ENCODE measurements around the gene PNLIP.

The PNLIP gene

GRCh38 chr10:116593139-116593740 lies 47.5 kb downstream of the PNLIP start:
- no peak for DNase-seq (ENCODE audit: low spot score)
- H3K9me3 Mint-ChIP-seq: no peaks in the 10 kb centered on the region
- no peak overlapping the region for H3K27ac Mint-ChIP-seq
- no peaks in the 10 kb centered on the region for H3K36me3 Mint-ChIP-seq (ENCODE audit: low read depth)
- no peaks in the 10 kb centered on the region for H3K27me3 Mint-ChIP-seq (ENCODE audit: low read depth)
- H3K4me1 Mint-ChIP-seq (ENCODE audit: low read depth): no peaks in the 10 kb centered on the region
- no peak overlapping the region for H3K4me3 Mint-ChIP-seq

GRCh38 chr10:116594525-116595035 lies 48.8 kb downstream of the PNLIP start:
- H3K9me3 Mint-ChIP-seq: no peaks in the 10 kb centered on the region
- H3K27ac Mint-ChIP-seq: no peak overlapping the region
- no peaks in the 10 kb centered on the region for H3K4me1 Mint-ChIP-seq (ENCODE audit: low read depth)
- no peak for DNase-seq (ENCODE audit: low spot score)
- no peaks in the 10 kb centered on the region for H3K36me3 Mint-ChIP-seq (ENCODE audit: low read depth)
- no peaks in the 10 kb centered on the region for H3K27me3 Mint-ChIP-seq (ENCODE audit: low read depth)
- H3K4me3 Mint-ChIP-seq: no peak overlapping the region

GRCh38 chr10:116596062-116596461 lies 50.3 kb downstream of the PNLIP start:
- DNase-seq (ENCODE audit: low spot score): no peak
- Mint-ChIP-seq H3K27ac (no peak overlapping the region), H3K4me3 (no peak overlapping the region), H3K9me3 (no peaks in the 10 kb centered on the region), H3K27me3 (ENCODE audit: low read depth) (no peaks in the 10 kb centered on the region), H3K4me1 (ENCODE audit: low read depth) (no peaks in the 10 kb centered on the region), H3K36me3 (ENCODE audit: low read depth) (no peaks in the 10 kb centered on the region)

- no peaks in the 10 kb centered on the region for H3K4me1 Mint-ChIP-seq (ENCODE audit: low read depth)
- no peaks in the 10 kb centered on the region for H3K36me3 Mint-ChIP-seq (ENCODE audit: low read depth)
- H3K27ac Mint-ChIP-seq: no peak overlapping the region
- H3K4me3 Mint-ChIP-seq: no peak overlapping the region
- no peaks in the 10 kb centered on the region for H3K27me3 Mint-ChIP-seq (ENCODE audit: low read depth)
- no peaks in the 10 kb centered on the region for H3K9me3 Mint-ChIP-seq
- DNase-seq (ENCODE audit: low spot score): no peak
Observed at GRCh38 chr10:116597543-116597942, 51.8 kb downstream of the PNLIP start.

GRCh38 chr10:116598329-116598728 lies 52.6 kb downstream of the PNLIP start:
- Mint-ChIP-seq H3K4me3 (no peak overlapping the region), H3K27ac (no peak overlapping the region), H3K4me1 (ENCODE audit: low read depth) (no peaks in the 10 kb centered on the region), H3K9me3 (no peaks in the 10 kb centered on the region), H3K27me3 (ENCODE audit: low read depth) (no peaks in the 10 kb centered on the region), H3K36me3 (ENCODE audit: low read depth) (no peaks in the 10 kb centered on the region)
- no peak for DNase-seq (ENCODE audit: low spot score)

- H3K4me3 Mint-ChIP-seq: no peak overlapping the region
- no peaks in the 10 kb centered on the region for H3K27me3 Mint-ChIP-seq (ENCODE audit: low read depth)
- H3K4me1 Mint-ChIP-seq (ENCODE audit: low read depth): no peaks in the 10 kb centered on the region
- H3K9me3 Mint-ChIP-seq: no peaks in the 10 kb centered on the region
- H3K36me3 Mint-ChIP-seq (ENCODE audit: low read depth): no peaks in the 10 kb centered on the region
- no peak overlapping the region for H3K27ac Mint-ChIP-seq
- no peak for DNase-seq (ENCODE audit: low spot score)
Observed at GRCh38 chr10:116599991-116600390, 54.3 kb downstream of the PNLIP start.

- H3K36me3 Mint-ChIP-seq (ENCODE audit: low read depth): no peaks in the 10 kb centered on the region
- no peaks in the 10 kb centered on the region for H3K4me1 Mint-ChIP-seq (ENCODE audit: low read depth)
- H3K9me3 Mint-ChIP-seq: no peaks in the 10 kb centered on the region
- H3K27me3 Mint-ChIP-seq (ENCODE audit: low read depth): no peaks in the 10 kb centered on the region
- no peak overlapping the region for H3K4me3 Mint-ChIP-seq
- H3K27ac Mint-ChIP-seq: no peak overlapping the region
- no peak for DNase-seq (ENCODE audit: low spot score)
Observed at GRCh38 chr10:116602648-116603400, 57.1 kb downstream of the PNLIP start.

- no peaks in the 10 kb centered on the region for H3K36me3 Mint-ChIP-seq (ENCODE audit: low read depth)
- peaks cover 7% of the 10 kb centered on the region for H3K27me3 Mint-ChIP-seq (ENCODE audit: low read depth)
- no peak for DNase-seq (ENCODE audit: low spot score)
- no peaks in the 10 kb centered on the region for H3K9me3 Mint-ChIP-seq
- H3K4me1 Mint-ChIP-seq (ENCODE audit: low read depth): no peaks in the 10 kb centered on the region
- H3K27ac Mint-ChIP-seq: no peak overlapping the region
- H3K4me3 Mint-ChIP-seq: no peak overlapping the region
Observed at GRCh38 chr10:116606061-116606483, 60.3 kb downstream of the PNLIP start.

- Mint-ChIP-seq H3K36me3 (ENCODE audit: low read depth) (no peaks in the 10 kb centered on the region), H3K27me3 (ENCODE audit: low read depth) (peaks cover 7% of the 10 kb centered on the region), H3K4me1 (ENCODE audit: low read depth) (no peaks in the 10 kb centered on the region), H3K9me3 (no peaks in the 10 kb centered on the region), H3K27ac (no peak overlapping the region), H3K4me3 (no peak overlapping the region)
- DNase-seq (ENCODE audit: low spot score): no peak
Observed at GRCh38 chr10:116607336-116607735, 61.6 kb downstream of the PNLIP start.

GRCh38 chr10:116608686-116609594 lies 63.2 kb downstream of the PNLIP start:
- Mint-ChIP-seq H3K36me3 (ENCODE audit: low read depth) (no peaks in the 10 kb centered on the region), H3K9me3 (no peaks in the 10 kb centered on the region), H3K4me1 (ENCODE audit: low read depth) (no peaks in the 10 kb centered on the region), H3K27me3 (ENCODE audit: low read depth) (peaks cover 7% of the 10 kb centered on the region), H3K27ac (no peak overlapping the region), H3K4me3 (no peak overlapping the region)
- DNase-seq (ENCODE audit: low spot score): no peak

GRCh38 chr10:116610443-116611152 lies 64.9 kb downstream of the PNLIP start:
- Mint-ChIP-seq H3K4me3 (no peak overlapping the region), H3K4me1 (ENCODE audit: low read depth) (no peaks in the 10 kb centered on the region), H3K9me3 (no peaks in the 10 kb centered on the region), H3K27ac (no peak overlapping the region), H3K27me3 (ENCODE audit: low read depth) (peaks cover 7% of the 10 kb centered on the region), H3K36me3 (ENCODE audit: low read depth) (no peaks in the 10 kb centered on the region)
- no peak for DNase-seq (ENCODE audit: low spot score)

- no peaks in the 10 kb centered on the region for H3K9me3 Mint-ChIP-seq
- no peaks in the 10 kb centered on the region for H3K36me3 Mint-ChIP-seq (ENCODE audit: low read depth)
- DNase-seq (ENCODE audit: low spot score): no peak
- H3K4me1 Mint-ChIP-seq (ENCODE audit: low read depth): no peaks in the 10 kb centered on the region
- H3K27ac Mint-ChIP-seq: no peak overlapping the region
- H3K27me3 Mint-ChIP-seq (ENCODE audit: low read depth): peaks cover 7% of the 10 kb centered on the region
- H3K4me3 Mint-ChIP-seq: no peak overlapping the region
Observed at GRCh38 chr10:116611153-116611545, 65.4 kb downstream of the PNLIP start.

- H3K27me3 Mint-ChIP-seq (ENCODE audit: low read depth): peaks cover 7% of the 10 kb centered on the region
- H3K4me1 Mint-ChIP-seq (ENCODE audit: low read depth): no peaks in the 10 kb centered on the region
- no peak overlapping the region for H3K27ac Mint-ChIP-seq
- no peak for DNase-seq (ENCODE audit: low spot score)
- H3K36me3 Mint-ChIP-seq (ENCODE audit: low read depth): no peaks in the 10 kb centered on the region
- H3K4me3 Mint-ChIP-seq: no peak overlapping the region
- H3K9me3 Mint-ChIP-seq: no peaks in the 10 kb centered on the region
Observed at GRCh38 chr10:116612107-116612769, 66.5 kb downstream of the PNLIP start.
